HG03108 (cell line): Measurements from ENCODE around the gene HARBI1.

ENCODE experiments used
- ATAC-seq: cut with Tn5 transposase; IDR thresholded peaks from one replicate; pipeline ENCODE4 v1.9.1; 2021; ENCODE audit warnings: moderate library complexity; ENCODE audit not compliant: unreplicated experiment

The HARBI1 gene

GRCh38 chr11:46555267-46556054 is 61.6 kb downstream of the HARBI1 start:
- ATAC-seq = no peak

GRCh38 chr11:46554213-46555147 is 62.5 kb downstream of the HARBI1 start:
- ATAC-seq = no peak

- no peak for ATAC-seq
Measured at GRCh38 chr11:46553814-46554212, 63.2 kb downstream of the HARBI1 start.
